Esophagus muscularis mucosa (tissue), 4 donors: ENCODE measurements around the gene PTGER1.

ENCODE experiments used
- CTCF ChIP-seq, 3 experiments: fragments of 200-600 bp in 2 of 3; fragments of 450-650 bp in 1 of 3; sonication (generic) in 2 of 3; IDR thresholded peaks; one replicate each; pipeline ENCODE4 v1.5.1; 2017 to 2019; ENCODE audit warnings: antibody characterized with exemption in 3 of 3, mild to moderate bottlenecking in 2 of 3, moderate library complexity in 1 of 3
- EP300 ChIP-seq: sonication (generic); formaldehyde crosslinking; IDR thresholded peaks from one replicate; pipeline ENCODE4 v1.6.1; 2017; ENCODE audit warnings: antibody characterized with exemption
- POLR2A ChIP-seq: fragments of 450-650 bp; IDR thresholded peaks from one replicate; pipeline ENCODE4 v1.6.1; 2017; ENCODE audit warnings: antibody characterized with exemption, moderate library complexity, mild to moderate bottlenecking, low read depth
- POLR2AphosphoS5 ChIP-seq, 2 donors: sonication (generic); formaldehyde crosslinking; IDR thresholded peaks; one replicate each; pipeline ENCODE4 v1.6.1; 2017; ENCODE audit warnings: antibody characterized with exemption in 2 of 2

DNA sequence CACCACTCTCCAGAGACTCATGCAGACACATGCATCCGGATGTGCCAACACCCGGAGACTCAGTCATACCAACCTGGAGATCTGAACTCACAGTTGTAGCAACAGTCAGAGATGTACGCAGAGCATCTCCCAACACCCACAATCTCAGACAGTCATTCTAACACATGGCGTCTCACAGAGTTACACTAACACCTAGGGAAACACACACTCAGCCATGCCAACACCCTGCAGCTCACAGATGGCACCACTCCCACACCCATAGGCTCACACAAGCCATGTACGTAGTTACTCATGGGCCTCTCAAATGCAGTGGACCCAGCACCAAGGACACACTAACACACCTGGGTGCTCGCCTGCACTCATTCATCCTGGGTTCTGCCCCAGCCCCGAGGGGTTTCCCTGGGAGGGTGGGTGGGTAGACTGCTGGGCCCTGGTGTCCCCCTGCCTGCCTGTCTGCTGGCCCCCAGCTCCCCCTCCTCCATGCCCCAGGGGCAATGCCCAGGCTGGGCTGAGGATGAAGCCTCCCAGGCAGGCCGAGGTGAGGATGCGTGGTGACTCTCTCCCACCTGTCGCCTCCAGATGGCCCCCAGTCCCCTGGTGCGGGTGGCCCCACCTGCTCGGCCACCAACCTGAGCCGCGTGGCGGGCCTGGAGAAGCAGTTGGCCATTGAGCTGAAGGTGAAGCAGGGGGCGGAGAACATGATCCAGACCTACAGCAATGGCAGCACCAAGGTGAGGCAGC is 32.1 kb downstream of the PTGER1 start:
- TF ChIP-seq CTCF (IDR thresholded peaks at IDR 0.05) (no peak), POLR2A (no peak), POLR2AphosphoS5 (IDR thresholded peaks at IDR 0.05) (no peak), EP300 (no peak)
